ENCODE results near the gene THRB.

THRB gene

GRCh38 chr3:24211381-24211780 is 283.3 kb downstream of the THRB start:
- no peak for DNase-seq

GRCh38 chr3:24202071-24202470 is 292.6 kb downstream of the THRB start:
- no peak for DNase-seq

GRCh38 chr3:24201301-24201700 is 293.3 kb downstream of the THRB start:
- DNase-seq = no peak

- no peak for DNase-seq
These were observed 294.8 kb downstream of the THRB start for GRCh38 chr3:24199775-24200247.

- no peak for DNase-seq
These were observed 295.4 kb downstream of the THRB start for GRCh38 chr3:24199300-24199699.

- DNase-seq = no peak
These were observed 295.9 kb downstream of the THRB start for GRCh38 chr3:24198728-24199127.

GRCh38 chr3:24197809-24198208 is 296.8 kb downstream of the THRB start:
- DNase-seq = no peak

GRCh38 chr3:24196526-24196925 is 298.1 kb downstream of the THRB start:
- DNase-seq = no peak

GRCh38 chr3:24195504-24196230 is 299.0 kb downstream of the THRB start:
- no peak for DNase-seq

- DNase-seq = no peak
These were observed 302.1 kb downstream of the THRB start for GRCh38 chr3:24192469-24193056.

- no peak for DNase-seq
These were observed 302.7 kb downstream of the THRB start for GRCh38 chr3:24191801-24192403.

GRCh38 chr3:24190256-24190655 is 304.4 kb downstream of the THRB start:
- no peak for DNase-seq

- DNase-seq = peak; percentile 31 to 37
These were observed 308.8 kb downstream of the THRB start for GRCh38 chr3:24185738-24186384.

- no peak for DNase-seq
These were observed 310.0 kb downstream of the THRB start for GRCh38 chr3:24184528-24185176.

- DNase-seq = no peak
These were observed 311.9 kb downstream of the THRB start for GRCh38 chr3:24182756-24183155.

GRCh38 chr3:24181256-24181655 is 313.4 kb downstream of the THRB start:
- DNase-seq = no peak

GRCh38 chr3:24180616-24181015 is 314.0 kb downstream of the THRB start:
- DNase-seq = no peak

- DNase-seq = no peak
These were observed 317.4 kb downstream of the THRB start for GRCh38 chr3:24177201-24177600.

GRCh38 chr3:24174614-24175013 is 320.0 kb downstream of the THRB start:
- DNase-seq = no peak

- DNase-seq = no peak
These were observed 325.7 kb downstream of the THRB start for GRCh38 chr3:24168977-24169376.

GRCh38 chr3:24167429-24167828 is 327.2 kb downstream of the THRB start:
- DNase-seq = no peak

- no peak for DNase-seq
These were observed 328.1 kb downstream of the THRB start for GRCh38 chr3:24166515-24166914.

GRCh38 chr3:24165603-24165982 is 329.1 kb downstream of the THRB start:
- no peak for DNase-seq

Data from activated T-cell treated with anti-CD3 and anti-CD28 coated beads, Interleukin-2, amount 50 U/mL, for 48 hours (primary cell).